Activated B cell treated with CpG ODN at 0.5 μM for 24 hours (primary cell): Measurements from ENCODE around the gene ASRGL1. TPM values are rescaled to one million over a fixed set of nuclear protein-coding genes. Genes with fewer than 3 reads are reported as not detected.
"Not testable (repeated sequence)": the region's sequence is repeated elsewhere in the genome, so short reads cannot be mapped to it uniquely, and the experiment has no call there.

Source experiments
- ATAC-seq: fragments of 200-7000 bp; cut with Tn5 transposase; one replicate; pipeline ENCODE4 v1.10.0; 2021; ENCODE audit warnings: low read depth, mild to moderate bottlenecking, moderate library complexity
- CTCF ChIA-PET: fragments of 350-600 bp; sonication (Branson Sonifier 250); formaldehyde crosslinking; loops from one replicate; lab custom pipeline; 2021; ENCODE audit warnings: antibody characterized with exemption; lab: Charles Lee
- POLR2A ChIA-PET: fragments of 350-600 bp; sonication (Branson Sonifier 250); formaldehyde crosslinking; loops from one replicate; lab custom pipeline; 2021; ENCODE audit warnings: antibody characterized with exemption; lab: Charles Lee
- DNase-seq: peaks from one replicate; pipeline ENCODE4 v3.0.0; 2022
- H3K27ac Mint-ChIP-seq: one replicate; pipeline ENCODE4 v1.8.0; 2020; ENCODE audit warnings: mixed read lengths
- H3K27me3 Mint-ChIP-seq: one replicate; pipeline ENCODE4 v1.8.0; 2021; ENCODE audit warnings: mixed read lengths
- H3K36me3 Mint-ChIP-seq: one replicate; pipeline ENCODE4 v1.8.0; 2021; ENCODE audit warnings: low read depth, mixed read lengths
- H3K4me1 Mint-ChIP-seq: one replicate; pipeline ENCODE4 v1.8.0; 2021; ENCODE audit warnings: mixed read lengths
- H3K4me3 Mint-ChIP-seq: one replicate; pipeline ENCODE4 v1.8.0; 2020; ENCODE audit warnings: mild to moderate bottlenecking, mixed read lengths
- H3K9me3 Mint-ChIP-seq: one replicate; pipeline ENCODE4 v1.8.0; 2020; ENCODE audit warnings: mixed read lengths
- intact Hi-C: fragments of 100-400 bp; cut with micrococcal nuclease; formaldehyde crosslinking; loops from one replicate; pipeline ENCODE4 v1.15.1; 2024
- total RNA-seq: library from RNA; stranded (reverse); gene quantifications from 2 replicates; pipeline ENCODE4 v1.2.3, GENCODE V29; 2022
- TF ChIP-seq, protein P1 (sequence below): fragments of 200-600 bp; IDR thresholded peaks from one replicate; pipeline ENCODE4 v1.8.0; 2022; ENCODE audit warnings: antibody characterized with exemption, mild to moderate bottlenecking

The ASRGL1 gene
- total RNA-seq, 1 donor from 2014 or later: 0.98 TPM

DNA sequence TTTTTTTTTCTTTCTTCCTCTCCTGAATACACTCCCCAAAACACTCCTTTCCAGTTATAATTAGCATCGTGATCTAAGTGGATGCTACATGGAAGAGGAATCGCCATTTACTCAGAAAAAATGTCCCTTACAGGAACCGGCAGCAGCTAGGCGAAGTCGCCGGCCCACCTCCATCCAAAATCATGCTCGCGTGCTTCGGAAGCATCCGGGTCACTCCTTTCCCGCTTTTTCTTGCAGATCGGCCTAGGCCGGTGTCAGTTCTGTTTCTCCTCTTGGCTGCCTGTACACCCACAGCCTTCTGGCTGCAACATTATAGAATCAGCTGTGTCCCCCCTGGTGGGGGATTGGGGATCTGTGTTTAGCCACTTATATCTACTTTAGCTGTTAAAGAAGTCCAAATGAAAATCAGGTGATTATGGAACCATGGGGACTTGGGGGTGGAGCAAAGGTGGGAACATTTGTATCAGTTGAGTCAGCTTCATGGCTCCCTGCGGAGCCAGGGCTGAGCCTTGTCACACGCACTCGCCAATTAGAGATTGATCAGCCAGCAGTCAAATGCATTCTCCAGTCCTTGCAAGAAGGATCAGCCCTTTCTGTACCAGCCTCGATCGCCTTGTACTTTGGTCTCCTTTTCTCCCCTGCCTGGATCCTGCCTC is 36.3 kb downstream of the ASRGL1 start:
- H3K27ac Mint-ChIP-seq: no peak overlapping the region
- CTCF ChIA-PET: no interaction called here

DNA sequence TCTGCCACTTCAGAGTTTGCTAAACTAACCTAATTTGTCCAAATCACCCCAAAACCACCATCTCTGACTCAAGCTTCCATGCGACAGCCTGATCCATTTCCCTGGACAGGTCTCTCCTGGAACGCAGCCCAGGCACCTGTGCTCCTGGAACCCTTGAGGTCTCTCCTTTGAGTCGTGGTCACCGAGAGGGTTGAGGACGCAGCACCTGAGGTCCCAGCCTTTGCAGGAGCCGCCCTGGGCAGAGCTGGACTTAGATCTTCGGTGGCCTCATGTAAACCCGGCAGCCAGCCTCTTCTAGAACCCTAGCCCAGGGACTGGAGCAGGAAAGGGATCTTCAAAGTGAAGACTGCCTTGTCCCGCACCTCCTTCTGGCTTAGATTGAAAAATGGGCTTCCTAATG is 37.6 kb downstream of the ASRGL1 start:
- no peak overlapping the region for H3K4me3 Mint-ChIP-seq
- no peak for DNase-seq
- no peaks in the 10 kb centered on the region for H3K27me3 Mint-ChIP-seq
- no peak overlapping the region for H3K27ac Mint-ChIP-seq
- ATAC-seq: no peak
- no peaks in the 10 kb centered on the region for H3K4me1 Mint-ChIP-seq
- ChIA-PET POLR2A (no interaction called here), CTCF (no interaction called here)
- TF ChIP-seq, protein P1, sequence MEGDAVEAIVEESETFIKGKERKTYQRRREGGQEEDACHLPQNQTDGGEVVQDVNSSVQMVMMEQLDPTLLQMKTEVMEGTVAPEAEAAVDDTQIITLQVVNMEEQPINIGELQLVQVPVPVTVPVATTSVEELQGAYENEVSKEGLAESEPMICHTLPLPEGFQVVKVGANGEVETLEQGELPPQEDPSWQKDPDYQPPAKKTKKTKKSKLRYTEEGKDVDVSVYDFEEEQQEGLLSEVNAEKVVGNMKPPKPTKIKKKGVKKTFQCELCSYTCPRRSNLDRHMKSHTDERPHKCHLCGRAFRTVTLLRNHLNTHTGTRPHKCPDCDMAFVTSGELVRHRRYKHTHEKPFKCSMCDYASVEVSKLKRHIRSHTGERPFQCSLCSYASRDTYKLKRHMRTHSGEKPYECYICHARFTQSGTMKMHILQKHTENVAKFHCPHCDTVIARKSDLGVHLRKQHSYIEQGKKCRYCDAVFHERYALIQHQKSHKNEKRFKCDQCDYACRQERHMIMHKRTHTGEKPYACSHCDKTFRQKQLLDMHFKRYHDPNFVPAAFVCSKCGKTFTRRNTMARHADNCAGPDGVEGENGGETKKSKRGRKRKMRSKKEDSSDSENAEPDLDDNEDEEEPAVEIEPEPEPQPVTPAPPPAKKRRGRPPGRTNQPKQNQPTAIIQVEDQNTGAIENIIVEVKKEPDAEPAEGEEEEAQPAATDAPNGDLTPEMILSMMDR: no peak
- no peaks in the 10 kb centered on the region for H3K36me3 Mint-ChIP-seq
- no peaks in the 10 kb centered on the region for H3K9me3 Mint-ChIP-seq
- intact Hi-C loops: loop anchor here (5.0 kb wide), 1 partner anchor 578 kb away; no protein-coding TSS in a partner anchor

More for the DNA sequence above, 36.3 kb downstream of the ASRGL1 start:
- Mint-ChIP-seq H3K9me3 (no peaks in the 10 kb centered on the region), H3K4me1 (no peaks in the 10 kb centered on the region), H3K4me3 (no peak overlapping the region), H3K27me3 (no peaks in the 10 kb centered on the region), H3K36me3 (no peaks in the 10 kb centered on the region)
- no peak for ATAC-seq
- intact Hi-C loops: no loop called here
- POLR2A ChIA-PET: no interaction called here
- TF ChIP-seq, protein P1: no peak
- no peak for DNase-seq

DNA sequence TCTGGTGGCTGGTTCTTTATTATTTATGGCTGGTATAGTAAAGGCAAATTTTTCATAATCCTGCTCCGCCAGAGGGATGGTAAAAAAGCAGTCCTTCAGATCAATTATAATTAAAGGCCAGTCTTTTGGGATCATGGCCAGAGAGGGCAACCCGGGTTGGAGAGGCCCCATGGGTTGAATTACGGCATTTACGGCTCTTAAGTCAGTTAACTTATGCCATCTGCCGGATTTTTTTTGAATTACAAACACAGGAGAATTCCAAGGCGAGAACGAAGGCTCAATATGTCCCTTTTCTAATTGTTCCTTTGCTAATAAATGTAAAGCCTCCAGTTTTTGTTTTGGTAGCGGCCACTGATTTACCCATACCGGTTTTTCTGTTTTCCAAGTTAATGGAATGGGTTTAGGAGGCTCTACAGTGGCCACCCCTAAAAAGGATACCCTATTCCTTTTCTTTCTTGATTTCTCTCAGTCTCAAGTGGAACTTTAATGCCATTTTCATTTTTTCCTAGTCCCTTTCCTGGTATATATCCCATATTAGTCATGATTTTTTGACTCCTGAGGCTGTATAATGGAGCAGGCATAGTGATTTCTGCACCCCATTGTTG is 41.3 kb downstream of the ASRGL1 start:
- intact Hi-C loops: loop anchor here (1.0 to 5.0 kb wide), 3 partner anchors 38 to 581 kb away; no protein-coding TSS in a partner anchor
- H3K4me1 Mint-ChIP-seq, POLR2A ChIA-PET, H3K27ac Mint-ChIP-seq, H3K36me3 Mint-ChIP-seq, H3K9me3 Mint-ChIP-seq, DNase-seq, H3K27me3 Mint-ChIP-seq, ATAC-seq, H3K4me3 Mint-ChIP-seq: not testable (repeated sequence)
- CTCF ChIA-PET: interaction anchor here (1.1 to 2.4 kb wide), 4 partner anchors 14 to 581 kb away, joined by 3 to 14 read pairs (median 7); no protein-coding TSS in a partner anchor

DNA sequence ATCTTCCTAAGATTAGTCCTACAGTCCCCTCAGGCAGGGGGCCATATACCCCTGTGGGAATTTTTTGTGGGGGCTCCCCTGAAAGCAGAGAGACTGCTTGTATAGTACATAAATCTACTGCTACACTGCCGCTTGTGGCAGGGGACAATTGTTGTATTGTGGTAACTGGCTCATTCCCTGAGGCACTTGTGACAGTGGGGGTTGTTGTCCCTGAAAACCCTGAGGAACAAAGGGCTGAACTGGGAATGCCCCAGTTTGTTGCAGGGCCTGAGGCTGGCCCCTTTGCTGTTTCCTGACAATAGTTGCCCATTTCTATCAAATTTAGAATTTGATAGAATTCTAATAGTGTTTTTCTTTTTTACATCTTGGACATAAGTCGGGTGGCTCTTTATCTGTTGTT is 42.3 kb downstream of the ASRGL1 start:
- H3K4me3 Mint-ChIP-seq, ATAC-seq, DNase-seq, POLR2A ChIA-PET, H3K9me3 Mint-ChIP-seq, H3K27ac Mint-ChIP-seq, H3K27me3 Mint-ChIP-seq, H3K36me3 Mint-ChIP-seq, H3K4me1 Mint-ChIP-seq: not testable (repeated sequence)
- intact Hi-C loops: loop anchor here (5.0 kb wide), 1 partner anchor 582 kb away; no protein-coding TSS in a partner anchor
- CTCF ChIA-PET: interaction anchor here (0.7 kb wide), 1 partner anchor 39 kb away, joined by 4 read pairs; no protein-coding TSS in a partner anchor

DNA sequence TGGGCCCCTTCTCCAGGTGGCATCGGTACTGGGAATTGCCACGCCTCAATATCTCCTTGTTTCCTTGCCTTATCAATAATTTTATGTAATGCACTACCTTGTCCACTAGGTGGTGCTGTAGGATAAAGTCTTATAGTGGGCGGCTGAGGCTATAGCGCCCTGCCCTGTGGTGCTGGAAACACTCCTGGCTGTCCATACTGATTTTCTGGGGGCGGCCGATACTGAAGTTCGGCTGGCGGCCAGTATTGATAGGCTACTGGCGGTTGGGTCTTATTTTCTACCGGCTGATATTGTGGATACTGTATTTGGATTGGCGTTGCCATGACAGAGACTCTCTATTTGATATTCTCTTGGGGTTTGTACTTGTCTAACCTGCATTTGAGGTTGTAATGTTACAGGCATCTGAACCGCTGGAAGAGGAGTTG is 43.6 kb downstream of the ASRGL1 start:
- CTCF ChIA-PET: interaction anchor here (1.2 kb wide), 1 partner anchor 70 kb away, joined by 3 read pairs; no protein-coding TSS in a partner anchor
- H3K4me1 Mint-ChIP-seq, H3K36me3 Mint-ChIP-seq, H3K27ac Mint-ChIP-seq, H3K9me3 Mint-ChIP-seq, H3K4me3 Mint-ChIP-seq, POLR2A ChIA-PET, H3K27me3 Mint-ChIP-seq: not testable (repeated sequence)
- ATAC-seq: peak; percentile 85
- intact Hi-C loops: loop anchor here (1.0 to 10.0 kb wide), 3 partner anchors 12 to 644 kb away; partner anchors contain the start of gene SLC3A2
- peak; percentile 25 for DNase-seq

DNA sequence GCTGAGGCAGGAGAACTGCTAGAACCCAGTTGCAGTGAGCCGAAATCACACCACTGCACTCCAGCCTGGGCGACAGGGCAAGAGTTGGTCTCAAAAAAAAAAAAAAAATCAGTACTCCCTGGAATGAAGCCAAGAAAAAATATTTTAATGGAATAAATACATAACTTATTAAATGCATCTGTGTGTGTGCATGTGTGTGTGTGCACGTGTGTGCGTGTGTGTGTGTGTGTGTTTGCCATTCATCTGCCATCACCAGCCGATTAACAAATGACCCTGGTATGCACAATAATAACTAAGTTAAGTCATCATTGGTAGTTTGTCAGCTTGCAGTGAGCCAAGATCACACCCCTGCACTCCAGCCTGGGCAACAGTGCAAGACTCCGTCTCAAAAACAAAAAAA is 46.6 kb downstream of the ASRGL1 start:
- Mint-ChIP-seq H3K36me3 (no peaks in the 10 kb centered on the region), H3K9me3 (no peaks in the 10 kb centered on the region), H3K27ac (no peak overlapping the region), H3K27me3 (no peaks in the 10 kb centered on the region), H3K4me3 (no peak overlapping the region), H3K4me1 (peaks cover 5% of the 10 kb centered on the region)
- DNase-seq: no peak
- TF ChIP-seq, protein P1: no peak
- ChIA-PET POLR2A (no interaction called here), CTCF (no interaction called here)
- intact Hi-C loops: loop anchor here (10.0 kb wide), 1 partner anchor 501 kb away; the partner anchor contains the start of gene SLC3A2
- no peak for ATAC-seq

DNA sequence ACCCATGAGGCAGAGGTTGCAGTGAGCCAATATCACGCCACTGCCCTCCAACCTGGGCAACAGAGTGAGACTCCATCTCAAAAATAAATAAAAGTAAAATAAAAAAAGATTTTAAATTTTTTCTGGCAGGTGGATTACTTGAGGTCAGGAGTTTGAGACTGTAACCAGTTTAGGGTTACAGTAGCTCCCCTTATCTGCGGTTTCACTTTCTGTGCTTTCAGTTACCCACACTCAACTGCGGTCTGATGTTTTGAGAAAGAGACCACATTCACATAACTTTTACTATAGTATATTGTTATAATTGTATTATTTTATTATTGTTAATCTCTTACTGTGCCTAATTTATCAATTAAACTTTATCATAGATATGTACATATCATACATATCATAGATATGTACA is 48.8 kb downstream of the ASRGL1 start:
- H3K4me3 Mint-ChIP-seq, CTCF ChIA-PET, ATAC-seq, H3K4me1 Mint-ChIP-seq, H3K9me3 Mint-ChIP-seq, DNase-seq, H3K27me3 Mint-ChIP-seq, POLR2A ChIA-PET, H3K36me3 Mint-ChIP-seq, H3K27ac Mint-ChIP-seq: not testable (repeated sequence)
- intact Hi-C loops: loop anchor here (10.0 kb wide), 1 partner anchor 499 kb away; the partner anchor contains the start of gene SLC3A2
